ENCODE results near the gene RLBP1. TPM values are rescaled to one million over a fixed set of nuclear protein-coding genes. Genes with fewer than 3 reads are reported as not detected.

The RLBP1 gene
- total and polyA plus RNA-seq, 10 of the 15 experiments (the other 5 are each of a cell fraction or from before 2014, with no cell fraction given), result 0.06 TPM; not detected in 9

DNA sequence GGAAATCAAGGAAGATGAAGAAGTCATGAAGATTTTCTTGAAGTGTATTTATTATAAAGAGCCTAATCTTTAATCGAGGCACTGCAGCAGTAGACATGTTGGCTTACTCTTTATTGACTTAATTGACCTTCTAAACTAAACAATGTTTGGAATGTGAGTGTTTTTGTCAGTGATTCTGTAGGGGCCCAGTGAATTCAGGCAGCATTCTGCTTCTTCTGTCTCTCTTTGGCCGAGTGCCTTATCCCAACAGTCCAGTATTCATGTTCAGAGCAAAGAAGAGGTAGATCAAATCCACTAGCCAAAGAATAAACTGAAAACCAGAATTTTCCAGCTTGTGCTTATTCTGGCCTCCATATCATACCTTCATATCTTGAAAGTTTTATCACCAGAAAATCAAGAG lies 55.7 kb downstream of the RLBP1 start (continued):
- TF ChIP-seq, protein P1, sequence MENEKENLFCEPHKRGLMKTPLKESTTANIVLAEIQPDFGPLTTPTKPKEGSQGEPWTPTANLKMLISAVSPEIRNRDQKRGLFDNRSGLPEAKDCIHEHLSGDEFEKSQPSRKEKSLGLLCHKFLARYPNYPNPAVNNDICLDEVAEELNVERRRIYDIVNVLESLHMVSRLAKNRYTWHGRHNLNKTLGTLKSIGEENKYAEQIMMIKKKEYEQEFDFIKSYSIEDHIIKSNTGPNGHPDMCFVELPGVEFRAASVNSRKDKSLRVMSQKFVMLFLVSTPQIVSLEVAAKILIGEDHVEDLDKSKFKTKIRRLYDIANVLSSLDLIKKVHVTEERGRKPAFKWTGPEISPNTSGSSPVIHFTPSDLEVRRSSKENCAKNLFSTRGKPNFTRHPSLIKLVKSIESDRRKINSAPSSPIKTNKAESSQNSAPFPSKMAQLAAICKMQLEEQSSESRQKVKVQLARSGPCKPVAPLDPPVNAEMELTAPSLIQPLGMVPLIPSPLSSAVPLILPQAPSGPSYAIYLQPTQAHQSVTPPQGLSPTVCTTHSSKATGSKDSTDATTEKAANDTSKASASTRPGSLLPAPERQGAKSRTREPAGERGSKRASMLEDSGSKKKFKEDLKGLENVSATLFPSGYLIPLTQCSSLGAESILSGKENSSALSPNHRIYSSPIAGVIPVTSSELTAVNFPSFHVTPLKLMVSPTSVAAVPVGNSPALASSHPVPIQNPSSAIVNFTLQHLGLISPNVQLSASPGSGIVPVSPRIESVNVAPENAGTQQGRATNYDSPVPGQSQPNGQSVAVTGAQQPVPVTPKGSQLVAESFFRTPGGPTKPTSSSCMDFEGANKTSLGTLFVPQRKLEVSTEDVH (IDR thresholded peaks at IDR 0.05; ENCODE audit: low read depth, partially characterized antibody), result no peak
- TF ChIP-seq SREBF2 (IDR thresholded peaks at IDR 0.05; ENCODE audit: low read length) (no peak), RAD51 (IDR thresholded peaks at IDR 0.05) (no peak), TARDBP (IDR thresholded peaks at IDR 0.05; ENCODE audit: borderline replicate concordance) (no peak)

DNA sequence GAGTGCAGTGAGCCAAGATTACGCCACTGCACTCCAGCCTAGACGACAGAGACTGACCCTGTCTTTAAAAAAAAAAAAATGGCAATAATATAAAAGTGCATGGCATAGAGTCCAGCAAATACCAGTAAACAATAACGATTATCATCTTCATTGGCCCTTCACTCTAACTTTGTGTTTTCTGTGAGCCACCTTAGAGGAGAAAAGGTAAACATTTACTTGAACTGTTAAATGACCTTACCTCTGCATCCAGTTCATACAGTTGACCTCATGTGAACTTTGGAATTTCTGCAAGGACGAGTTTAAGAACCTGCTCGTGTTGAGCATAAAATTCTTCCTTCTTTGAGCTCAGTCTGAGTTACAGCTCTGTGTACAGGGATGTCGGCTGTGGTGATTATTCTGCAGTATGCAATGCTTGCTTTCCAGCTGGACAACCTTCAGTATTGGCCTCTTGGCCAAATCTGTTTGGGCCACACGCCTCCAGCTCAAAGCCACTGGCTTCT lies 56.6 kb downstream of the RLBP1 start:
- H3K36me3 ChIP-seq (ENCODE audit: control insufficient read depth in 2 of 2, insufficient read depth in 2 of 2, low read length in 1 of 2), result no peaks in the 10 kb centered on the region; a peak in 1 of 4 replicates
- TF ChIP-seq GABPA (IDR thresholded peaks at IDR 0.05; ENCODE audit: low read depth) (no peak), SUPT20H (IDR thresholded peaks at IDR 0.05; ENCODE audit: borderline replicate concordance, control insufficient read depth, low read depth, low read length) (no peak), CHD4 (IDR thresholded peaks at IDR 0.05) (no peak), PAX5 (IDR thresholded peaks at IDR 0.05; ENCODE audit: borderline replicate concordance, low read depth, low read length) (no peak), ESRRA (IDR thresholded peaks at IDR 0.05; ENCODE audit: low read length) (no peak)
- no peak overlapping the region for H3K27ac ChIP-seq (ENCODE audit: control insufficient read depth, insufficient read depth)
- no peaks in the 10 kb centered on the region for H3K27me3 ChIP-seq (replicated peaks in 1 of 2; ENCODE audit: control insufficient read depth in 2 of 2, insufficient read depth in 2 of 2, low read length in 1 of 2)
- ChIA-PET POLR2A (interaction anchor here (0.6 to 0.7 kb wide), 3 partner anchors 11 to 106 kb away, joined by 3 read pairs; no protein-coding TSS in a partner anchor), CTCF (interaction anchor here (1.1 to 5.9 kb wide), 6 partner anchors 9 to 108 kb away, joined by 3 to 71 read pairs (median 6); no protein-coding TSS in a partner anchor), RAD21 (ENCODE audit: unreplicated experiment) (interaction anchor here (1.4 kb wide), 1 partner anchor 14 kb away, joined by 3 read pairs; no protein-coding TSS in a partner anchor), SMC1A (ENCODE audit: uncharacterized antibody, unreplicated experiment) (interaction anchor here (1.1 to 2.3 kb wide), 3 partner anchors 13 to 50 kb away, joined by 4 to 10 read pairs (median 4); no protein-coding TSS in a partner anchor)
- peaks cover 18% of the 10 kb centered on the region for H3K4me1 ChIP-seq (ENCODE audit: control insufficient read depth, insufficient read depth, low read length)
- no peak overlapping the region for H2AFZ ChIP-seq (ENCODE audit: control insufficient read depth, low read depth, low read length)
- DNase-seq (ENCODE audit: low read depth, low spot score) (no peak), ATAC-seq (no peak), FAIRE-seq (no peak)
- no peaks in the 10 kb centered on the region for H3K9me3 ChIP-seq (replicated peaks; ENCODE audit: control insufficient read depth, insufficient read depth, low read length)
- H3K4me2 ChIP-seq (ENCODE audit: control insufficient read depth, insufficient read depth), result no peak overlapping the region
- H3K79me2 ChIP-seq (ENCODE audit: control insufficient read depth, insufficient read depth, low read length), result no peaks in the 10 kb centered on the region
- BruUV-seq (replicated peaks), result no TSS peak
- 90% methylated on average over 7 of the region's 7 CpGs for WGBS (ENCODE audit: insufficient coverage, insufficient replicate concordance, low lambda C conversion rate, missing lambda C conversion rate)
- no peak overlapping the region for H3K4me3 ChIP-seq
- no peak overlapping the region for H3K9ac ChIP-seq (ENCODE audit: control insufficient read depth, insufficient read depth, low read length)
- no peaks in the 10 kb centered on the region for H4K20me1 ChIP-seq (ENCODE audit: control insufficient read depth, insufficient read depth)
- intact Hi-C loops (cut with micrococcal nuclease; ENCODE audit: unreplicated experiment) (no loop called here), in situ Hi-C loops (cut with MboI) (no loop called here)
